Bronchial epithelial cell (primary cell): Measurements from ENCODE around the gene KLHL22. TPM values are rescaled to one million over a fixed set of nuclear protein-coding genes. Genes with fewer than 3 reads are reported as not detected.

Source experiments
- DNase-seq: peaks from one replicate; pipeline ENCODE4 v3.0.0-alpha.2; 2010; ENCODE audit warnings: low read depth
- FAIRE-seq: peaks from 2 replicates; lab custom pipeline; 2011; peaks lifted over from hg19 to GRCh38; lab: Jason Lieb, UNC
- H3K27me3 ChIP-seq: 2 replicates; pipeline ENCODE4 v1.5.1; 2011; ENCODE audit warnings: low read length; ENCODE audit not compliant: control insufficient read depth, insufficient read depth
- H3K36me3 ChIP-seq: 2 replicates; pipeline ENCODE4 v1.5.1; 2011; ENCODE audit warnings: low read length; ENCODE audit not compliant: control insufficient read depth, insufficient read depth
- H3K4me3 ChIP-seq: 2 replicates; pipeline ENCODE4 v1.5.1; 2011; ENCODE audit warnings: mild to moderate bottlenecking, low read depth, low read length, control low read depth
- CTCF ChIP-seq: IDR thresholded peaks from 2 replicates; pipeline ENCODE4 v1.5.1; 2011; ENCODE audit warnings: mild to moderate bottlenecking, moderate library complexity, low read length, control low read depth, inconsistent platforms; ENCODE audit not compliant: insufficient read depth, severe bottlenecking
- total RNA-seq: library from RNA; depleted of rRNA; stranded (reverse); fragments of >200 nt; gene quantifications from 2 replicates; pipeline ENCODE4 v1.2.1, GENCODE V29; 2014

Gene KLHL22
- total RNA-seq, 1 donor from 2014 or later, result 17.1 TPM

GRCh38 chr22:20432244-20432686, 63.3 kb downstream of the KLHL22 start:
- no peak for DNase-seq
- TF ChIP-seq CTCF, result no peak
- Histone ChIP-seq H3K4me3 (no peak overlapping the region), H3K27me3 (peaks cover 37% of the 10 kb centered on the region), H3K36me3 (no peaks in the 10 kb centered on the region)
- no peak for FAIRE-seq

- DNase-seq (no peak), FAIRE-seq (no peak)
- no peaks in the 10 kb centered on the region for H3K36me3 ChIP-seq
- H3K4me3 ChIP-seq, result no peak overlapping the region
- peaks cover 32% of the 10 kb centered on the region for H3K27me3 ChIP-seq
- no peak for TF ChIP-seq CTCF
Observed at GRCh38 chr22:20431511-20432192, 63.9 kb downstream of the KLHL22 start.

GRCh38 chr22:20430720-20431510, 64.7 kb downstream of the KLHL22 start:
- Histone ChIP-seq H3K4me3 (peak overlapping the region; percentile 26), H3K27me3 (peaks cover 27% of the 10 kb centered on the region), H3K36me3 (no peaks in the 10 kb centered on the region)
- TF ChIP-seq CTCF, result peak; percentile 55
- no peak for FAIRE-seq
- peak; percentile 15 for DNase-seq

- H3K36me3 ChIP-seq, result no peaks in the 10 kb centered on the region
- peak overlapping the region; percentile 26 for H3K4me3 ChIP-seq
- H3K27me3 ChIP-seq, result peaks cover 23% of the 10 kb centered on the region
- DNase-seq (no peak), FAIRE-seq (no peak)
- TF ChIP-seq CTCF, result no peak
Observed at GRCh38 chr22:20430101-20430719, 65.4 kb downstream of the KLHL22 start.

GRCh38 chr22:20429254-20430100, 66.1 kb downstream of the KLHL22 start:
- Histone ChIP-seq H3K27me3 (peaks cover 19% of the 10 kb centered on the region), H3K4me3 (peak overlapping the region; percentile 33), H3K36me3 (no peaks in the 10 kb centered on the region)
- DNase-seq (peak; percentile 7), FAIRE-seq (no peak)
- TF ChIP-seq CTCF, result no peak
